ENCODE data around the gene TBC1D32. TPM values are rescaled to one million over a fixed set of nuclear protein-coding genes. Genes with fewer than 3 reads are reported as not detected.

The TBC1D32 gene
- total and polyA plus RNA-seq, 5 donors: 0.79 to 4.3 (median 3.4) TPM

- Histone ChIP-seq H3K27me3 (ENCODE audit: control insufficient read depth, insufficient read depth) (no peaks in the 10 kb centered on the region), H3K4me3 (ENCODE audit: low read length) (no peak overlapping the region), H3K4me1 (ENCODE audit: control insufficient read depth, insufficient read depth, low read length) (no peaks in the 10 kb centered on the region), H3K9me3 (ENCODE audit: control insufficient read depth, low read length) (no peaks in the 10 kb centered on the region), H3K27ac (ENCODE audit: low read length) (no peak overlapping the region)
- intact Hi-C loops (cut with DNase I): no loop called here
- WGBS: 94% methylated on average over 3 of the region's 3 CpGs
- ATAC-seq (no peak), DNase-seq (no peak)
Measured at GRCh38 chr6:121274666-121275295, 59.5 kb downstream of the TBC1D32 start.

GRCh38 chr6:121263742-121264141, 70.5 kb downstream of the TBC1D32 start:
- ATAC-seq (no peak), DNase-seq (no peak)
- 92% methylated on average over 3 of the region's 3 CpGs for whole genome bisulfite sequencing
- H3K9me3 ChIP-seq (ENCODE audit: control insufficient read depth, low read length): no peaks in the 10 kb centered on the region
- intact Hi-C loops (cut with DNase I): no loop called here
- no peaks in the 10 kb centered on the region for H3K4me1 ChIP-seq (ENCODE audit: control insufficient read depth, insufficient read depth, low read length)
- no peak overlapping the region for H3K27ac ChIP-seq (ENCODE audit: low read length)
- H3K4me3 ChIP-seq (ENCODE audit: low read length): no peak overlapping the region
- no peaks in the 10 kb centered on the region for H3K27me3 ChIP-seq (ENCODE audit: control insufficient read depth, insufficient read depth)

GRCh38 chr6:121260651-121261102, 73.6 kb downstream of the TBC1D32 start:
- no peak overlapping the region for H3K4me3 ChIP-seq (ENCODE audit: low read length)
- intact Hi-C loops (cut with DNase I): no loop called here
- no peaks in the 10 kb centered on the region for H3K27me3 ChIP-seq (ENCODE audit: control insufficient read depth, insufficient read depth)
- H3K4me1 ChIP-seq (ENCODE audit: control insufficient read depth, insufficient read depth, low read length): no peaks in the 10 kb centered on the region
- peak; percentile 89 to 98 for ATAC-seq
- H3K9me3 ChIP-seq (ENCODE audit: control insufficient read depth, low read length): no peaks in the 10 kb centered on the region
- 51% methylated on average over 9 of the region's 9 CpGs for WGBS
- no peak overlapping the region for H3K27ac ChIP-seq (ENCODE audit: low read length)
- peak; percentile 58 to 74 (median 69) for DNase-seq

- ATAC-seq (no peak), DNase-seq (no peak)
- Histone ChIP-seq H3K27ac (ENCODE audit: low read length) (no peak overlapping the region), H3K4me1 (ENCODE audit: control insufficient read depth, insufficient read depth, low read length) (no peaks in the 10 kb centered on the region), H3K9me3 (ENCODE audit: control insufficient read depth, low read length) (no peaks in the 10 kb centered on the region), H3K27me3 (ENCODE audit: control insufficient read depth, insufficient read depth) (no peaks in the 10 kb centered on the region), H3K4me3 (ENCODE audit: low read length) (no peak overlapping the region)
- intact Hi-C loops (cut with DNase I): no loop called here
Measured at GRCh38 chr6:121247386-121247785, 86.9 kb downstream of the TBC1D32 start.

GRCh38 chr6:121242386-121242785, 91.9 kb downstream of the TBC1D32 start:
- WGBS: 95% methylated on average over 2 of the region's 2 CpGs
- intact Hi-C loops (cut with DNase I): no loop called here
- Histone ChIP-seq H3K4me3 (ENCODE audit: low read length) (no peak overlapping the region), H3K9me3 (ENCODE audit: control insufficient read depth, low read length) (no peaks in the 10 kb centered on the region), H3K27ac (ENCODE audit: low read length) (no peak overlapping the region), H3K4me1 (ENCODE audit: control insufficient read depth, insufficient read depth, low read length) (no peaks in the 10 kb centered on the region), H3K27me3 (ENCODE audit: control insufficient read depth, insufficient read depth) (no peaks in the 10 kb centered on the region)
- DNase-seq (no peak), ATAC-seq (no peak)

GRCh38 chr6:121237859-121238258, 96.4 kb downstream of the TBC1D32 start:
- no peaks in the 10 kb centered on the region for H3K9me3 ChIP-seq (ENCODE audit: control insufficient read depth, low read length)
- H3K27ac ChIP-seq (ENCODE audit: low read length): no peak overlapping the region
- no peak overlapping the region for H3K4me3 ChIP-seq (ENCODE audit: low read length)
- no peaks in the 10 kb centered on the region for H3K27me3 ChIP-seq (ENCODE audit: control insufficient read depth, insufficient read depth)
- ATAC-seq (no peak), DNase-seq (no peak)
- WGBS: 99% methylated on average over 1 of the region's 1 CpG
- intact Hi-C loops (cut with DNase I): no loop called here
- H3K4me1 ChIP-seq (ENCODE audit: control insufficient read depth, insufficient read depth, low read length): no peaks in the 10 kb centered on the region

- no peak for DNase-seq
- ATAC-seq: no peak
- Histone ChIP-seq H3K4me1 (ENCODE audit: control insufficient read depth, insufficient read depth, low read length) (no peaks in the 10 kb centered on the region), H3K9me3 (ENCODE audit: control insufficient read depth, low read length) (no peaks in the 10 kb centered on the region), H3K27ac (ENCODE audit: low read length) (no peak overlapping the region), H3K4me3 (ENCODE audit: low read length) (no peak overlapping the region), H3K27me3 (ENCODE audit: control insufficient read depth, insufficient read depth) (no peaks in the 10 kb centered on the region)
- intact Hi-C loops (cut with DNase I): no loop called here
Measured at GRCh38 chr6:121236984-121237383, 97.3 kb downstream of the TBC1D32 start.

GRCh38 chr6:121235386-121235785, 98.9 kb downstream of the TBC1D32 start:
- ATAC-seq (no peak), DNase-seq (no peak)
- no peak overlapping the region for H3K27ac ChIP-seq (ENCODE audit: low read length)
- no peaks in the 10 kb centered on the region for H3K27me3 ChIP-seq (ENCODE audit: control insufficient read depth, insufficient read depth)
- H3K4me1 ChIP-seq (ENCODE audit: control insufficient read depth, insufficient read depth, low read length): no peaks in the 10 kb centered on the region
- 97% methylated on average over 3 of the region's 3 CpGs for WGBS
- no peak overlapping the region for H3K4me3 ChIP-seq (ENCODE audit: low read length)
- no peaks in the 10 kb centered on the region for H3K9me3 ChIP-seq (ENCODE audit: control insufficient read depth, low read length)
- intact Hi-C loops (cut with DNase I): no loop called here

GRCh38 chr6:121223930-121224329, 110.3 kb downstream of the TBC1D32 start:
- intact Hi-C loops (cut with DNase I): no loop called here
- ATAC-seq (no peak), DNase-seq (no peak)
- no peak overlapping the region for H3K27ac ChIP-seq (ENCODE audit: low read length)
- 70% methylated on average over 2 of the region's 2 CpGs for WGBS
- no peak overlapping the region for H3K4me3 ChIP-seq (ENCODE audit: low read length)
- no peaks in the 10 kb centered on the region for H3K27me3 ChIP-seq (ENCODE audit: control insufficient read depth, insufficient read depth)
- H3K9me3 ChIP-seq (ENCODE audit: control insufficient read depth, low read length): no peaks in the 10 kb centered on the region
- no peaks in the 10 kb centered on the region for H3K4me1 ChIP-seq (ENCODE audit: control insufficient read depth, insufficient read depth, low read length)

- no peak for DNase-seq
- no peaks in the 10 kb centered on the region for H3K27me3 ChIP-seq (ENCODE audit: control insufficient read depth, insufficient read depth)
- H3K4me1 ChIP-seq (ENCODE audit: control insufficient read depth, insufficient read depth, low read length): no peaks in the 10 kb centered on the region
- H3K27ac ChIP-seq (ENCODE audit: low read length): no peak overlapping the region
- intact Hi-C loops (cut with DNase I): no loop called here
- no peak overlapping the region for H3K4me3 ChIP-seq (ENCODE audit: low read length)
- no peak for ATAC-seq
- 80% methylated on average over 2 of the region's 2 CpGs for WGBS
- H3K9me3 ChIP-seq (ENCODE audit: control insufficient read depth, low read length): no peaks in the 10 kb centered on the region
Measured at GRCh38 chr6:121223212-121223611, 111.1 kb downstream of the TBC1D32 start.

- DNase-seq: no peak
- Histone ChIP-seq H3K4me1 (ENCODE audit: control insufficient read depth, insufficient read depth, low read length) (no peaks in the 10 kb centered on the region), H3K9me3 (ENCODE audit: control insufficient read depth, low read length) (no peaks in the 10 kb centered on the region), H3K4me3 (ENCODE audit: low read length) (no peak overlapping the region), H3K27me3 (ENCODE audit: control insufficient read depth, insufficient read depth) (no peaks in the 10 kb centered on the region), H3K27ac (ENCODE audit: low read length) (no peak overlapping the region)
- WGBS: 47% methylated on average over 3 of the region's 3 CpGs
- intact Hi-C loops (cut with DNase I): no loop called here
- ATAC-seq: no peak
Measured at GRCh38 chr6:121222656-121223055, 111.6 kb downstream of the TBC1D32 start.

GRCh38 chr6:121216928-121217327, 117.4 kb downstream of the TBC1D32 start:
- DNase-seq: no peak
- Histone ChIP-seq H3K4me3 (ENCODE audit: low read length) (no peak overlapping the region), H3K27me3 (ENCODE audit: control insufficient read depth, insufficient read depth) (no peaks in the 10 kb centered on the region), H3K4me1 (ENCODE audit: control insufficient read depth, insufficient read depth, low read length) (no peaks in the 10 kb centered on the region), H3K9me3 (ENCODE audit: control insufficient read depth, low read length) (peaks cover 3% of the 10 kb centered on the region), H3K27ac (ENCODE audit: low read length) (no peak overlapping the region)
- 77% methylated on average over 1 of the region's 1 CpG for WGBS
- no peak for ATAC-seq
- intact Hi-C loops (cut with DNase I): no loop called here

Measured in right cardiac atrium (tissue), 5 donors.